A549 treated with AZD9567 at 1 μM for 4 hours (cell line): ENCODE results near the gene MEA1. TPM values are rescaled to one million over a fixed set of nuclear protein-coding genes. Genes with fewer than 3 reads are reported as not detected.

Experiments used
- total RNA-seq: library from RNA; stranded (reverse); fragments of 200-300 nt; extraction: Qiagen RNA extraction; gene quantifications from 5 replicates; pipeline ENCODE4 v1.2.3, GENCODE V29; 2022; ENCODE audit not compliant: insufficient read depth

MEA1 gene
- 84.2 to 98.3 TPM (median 93.7 TPM) in 5 replicates for total RNA-seq

DNA sequence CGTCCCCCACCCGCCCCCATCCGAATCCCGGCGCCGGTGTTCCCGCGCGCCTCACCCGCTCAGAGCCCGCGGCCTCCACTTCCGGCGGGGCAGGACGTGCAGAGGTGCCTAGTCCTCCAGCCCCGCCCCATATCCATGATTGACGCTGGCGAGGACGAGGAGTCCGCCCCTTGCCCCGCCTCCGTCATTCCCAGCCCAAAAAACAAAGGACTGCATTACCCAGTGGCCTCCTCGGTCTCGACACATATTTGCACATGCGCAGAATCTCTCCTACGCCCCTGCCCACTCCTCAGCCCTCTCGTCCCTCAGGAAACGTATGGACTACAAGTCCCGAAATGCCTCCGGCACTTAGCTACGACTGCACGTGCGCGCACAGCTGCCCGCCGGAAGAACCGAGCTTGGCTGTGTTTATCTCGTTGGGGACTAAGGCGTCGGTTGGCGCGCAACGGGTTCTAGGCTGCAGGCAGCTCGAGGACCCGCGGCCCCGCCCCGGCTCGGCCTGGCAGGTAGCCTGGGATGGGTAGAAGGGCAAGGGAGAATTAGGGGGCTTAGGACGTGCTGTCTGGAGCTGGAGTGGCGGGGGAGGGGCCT lies at the start of gene MEA1, which contains the start of gene KLHDC3:
Gene MEA1, minus strand, starts transcription at position 104 of the 591 bp plus-strand sequence. CDS start 133 bp downstream, outside the sequence.
Gene KLHDC3, plus strand, starts transcription at position 407 of the 591 bp plus-strand sequence. CDS start 2,944 bp downstream, outside the sequence.

DNA sequence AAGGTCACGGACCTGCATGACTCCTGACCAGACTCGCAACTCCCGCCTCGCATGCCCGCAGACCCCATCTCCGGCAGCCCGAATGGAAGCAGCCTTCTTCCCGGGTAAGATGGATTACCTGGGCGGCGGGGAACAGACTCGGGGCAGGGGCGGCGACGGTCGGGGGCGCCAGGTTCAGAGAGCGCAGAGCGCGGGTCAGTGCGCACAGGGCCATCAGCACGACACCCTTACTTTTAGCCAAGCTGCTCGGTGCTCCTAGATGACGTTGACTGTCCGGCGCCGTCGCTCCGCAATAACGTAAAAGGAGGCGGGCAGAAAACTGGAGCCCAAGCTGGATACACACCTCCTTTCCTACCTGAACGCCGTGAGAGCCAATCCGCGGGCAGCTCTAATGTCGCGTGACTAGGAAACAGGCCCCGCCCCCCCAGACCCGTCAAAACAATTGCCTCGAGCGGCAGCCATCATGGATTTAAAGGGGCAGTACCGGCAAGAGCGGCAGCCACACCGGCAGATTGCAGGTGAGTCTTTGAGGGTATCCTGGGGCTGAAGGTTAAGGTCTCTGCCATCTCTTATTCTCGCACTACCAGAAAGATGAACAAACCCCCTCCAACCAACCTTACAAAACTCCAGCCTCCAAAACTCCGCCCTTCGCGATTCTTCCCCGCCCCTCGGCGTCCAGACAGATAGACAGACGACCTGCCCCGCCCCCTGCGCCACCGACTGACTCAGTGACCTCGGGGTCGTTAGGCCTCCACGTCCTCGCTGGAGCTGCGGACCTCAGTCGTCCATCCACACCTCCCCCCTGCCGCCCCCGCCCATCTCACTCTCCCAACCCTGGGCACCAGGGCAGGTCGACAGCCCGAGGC lies 45.7 kb upstream of the MEA1 start, which contains the start of the genes KLC4 and MRPL2:
Gene KLC4, plus strand, starts transcription at position 464 of the 866 bp plus-strand sequence. CDS start 1,705 bp downstream, outside the sequence.
Gene MRPL2, minus strand, starts transcription at position 267 of the 866 bp plus-strand sequence. Its CDS starts 53 bp downstream, at position 214.

DNA sequence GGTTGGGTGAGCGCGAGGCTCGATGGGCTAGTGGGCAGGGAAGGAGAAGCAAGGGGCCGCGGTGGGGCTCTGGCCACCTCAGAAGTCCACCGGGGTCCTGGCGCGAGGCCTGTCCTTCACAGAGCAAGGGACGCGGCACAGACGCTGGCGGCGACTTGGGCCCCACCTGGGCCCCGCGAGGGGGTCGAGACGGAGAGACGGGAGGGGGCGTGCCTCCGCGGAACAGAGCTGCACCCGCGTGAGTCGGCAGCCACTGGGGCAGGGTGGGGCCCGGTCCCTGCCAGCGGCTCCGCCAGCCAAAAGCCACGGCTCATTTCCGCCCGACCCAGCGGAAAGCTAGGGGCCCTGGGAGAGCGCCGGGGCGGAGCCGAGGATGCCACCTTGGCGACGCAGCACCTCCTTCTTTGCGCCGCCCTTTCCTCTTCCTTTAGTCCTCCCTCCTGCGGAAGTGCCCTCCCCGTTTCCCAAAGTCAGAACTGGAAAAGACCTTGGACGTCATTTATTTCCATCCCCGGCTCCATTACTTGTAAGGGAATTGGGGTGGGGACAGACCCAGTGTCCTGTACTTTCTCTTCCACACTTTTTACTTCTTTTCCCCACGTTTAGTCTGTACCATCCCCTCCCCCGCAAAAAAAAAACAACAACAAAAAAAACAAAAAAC lies 39.9 kb upstream of the MEA1 start, which contains the start of gene CUL7:
Gene CUL7, minus strand, starts transcription at position 307 of the 661 bp plus-strand sequence. CDS start 1,063 bp downstream, outside the sequence.

DNA sequence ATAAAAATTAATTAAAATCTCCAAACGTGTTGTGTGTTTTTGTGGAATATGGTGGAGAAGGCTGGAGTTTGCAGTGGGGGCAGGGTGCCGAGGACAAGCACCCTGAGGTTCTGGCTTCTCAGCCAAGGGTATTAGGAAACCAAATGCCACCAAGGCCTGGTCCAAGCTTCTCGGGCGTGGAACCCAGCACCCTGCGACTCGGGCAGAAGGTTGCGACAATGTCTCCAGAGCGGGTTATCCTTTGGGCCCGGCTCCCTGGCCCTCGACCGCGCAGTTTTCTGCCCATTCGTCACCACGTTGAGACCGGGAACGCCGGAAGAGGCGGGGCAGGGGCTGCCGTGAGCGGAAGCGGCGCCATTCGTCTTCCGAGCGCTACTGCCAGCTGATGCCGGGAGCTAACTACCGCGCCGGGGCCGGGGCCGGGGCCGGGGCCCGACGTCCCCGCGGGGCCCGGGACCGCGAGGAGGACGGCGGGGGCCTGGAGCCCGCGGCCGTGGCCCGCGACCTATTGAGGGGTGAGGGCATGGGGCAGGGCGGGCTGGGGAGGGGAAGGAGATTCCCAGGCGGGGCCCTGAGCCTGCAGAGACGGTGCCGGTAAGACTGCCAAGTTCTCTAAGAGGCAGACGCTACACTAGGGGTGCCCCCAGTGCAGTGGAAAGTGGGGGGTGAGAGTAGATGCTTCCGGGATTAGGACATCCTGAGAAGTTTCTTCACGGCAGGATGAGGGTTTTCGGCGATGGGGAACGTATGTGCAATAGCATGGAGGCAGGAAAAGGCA lies 7.7 kb upstream of the MEA1 start, which contains the start of gene RRP36:
Gene RRP36, plus strand, starts transcription at position 354 of the 778 bp plus-strand sequence. Its CDS starts 32 bp downstream, at position 386.

DNA sequence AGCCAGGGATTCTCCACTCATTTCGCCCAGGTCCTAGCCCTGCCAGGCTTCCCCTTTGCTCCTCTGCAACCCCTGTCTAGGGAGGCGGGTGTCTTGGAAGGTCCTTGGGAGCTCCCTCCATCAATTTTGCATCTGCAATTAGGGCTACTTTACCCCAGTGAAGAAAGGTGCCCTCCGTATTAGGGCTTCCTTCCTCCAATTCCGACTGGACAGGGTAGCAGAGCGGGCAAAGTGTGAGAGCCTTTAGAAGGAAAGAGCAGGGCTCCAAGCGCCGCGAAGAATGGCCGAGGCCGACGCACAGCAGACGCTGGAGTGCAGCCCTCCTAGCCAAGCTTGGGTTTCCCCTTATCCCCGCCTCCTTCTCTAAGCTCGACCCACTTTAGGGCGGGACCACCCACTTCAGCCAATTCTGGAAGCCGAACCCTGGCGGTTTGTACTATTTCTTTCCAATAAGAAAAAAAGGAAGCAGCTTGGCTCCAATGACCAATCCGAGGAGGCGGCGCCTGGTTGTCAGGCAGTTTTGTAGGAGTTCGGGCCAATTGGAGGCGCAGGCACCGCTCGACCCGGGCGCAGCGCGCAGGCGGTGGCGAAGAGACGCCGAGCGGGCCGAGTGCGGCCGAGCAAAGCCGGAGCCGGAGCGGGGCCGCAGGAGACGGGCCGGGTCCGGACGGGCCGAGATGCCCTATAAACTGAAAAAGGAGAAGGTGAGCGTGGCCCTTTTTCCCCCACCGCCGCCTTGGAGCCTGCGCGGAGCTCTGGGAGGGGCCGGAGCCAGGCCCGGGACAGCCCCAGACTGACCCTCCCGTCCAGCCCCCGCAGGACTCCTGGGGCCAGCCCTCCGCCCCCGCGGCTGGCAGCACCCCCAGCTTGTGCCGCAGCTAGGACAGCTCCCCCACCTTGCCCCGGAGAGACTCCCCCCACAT lies 29.5 kb downstream of the MEA1 start, which contains the start of gene PPP2R5D:
Gene PPP2R5D, plus strand, starts transcription at position 570 of the 923 bp plus-strand sequence. Its CDS starts 108 bp downstream, at position 678.

DNA sequence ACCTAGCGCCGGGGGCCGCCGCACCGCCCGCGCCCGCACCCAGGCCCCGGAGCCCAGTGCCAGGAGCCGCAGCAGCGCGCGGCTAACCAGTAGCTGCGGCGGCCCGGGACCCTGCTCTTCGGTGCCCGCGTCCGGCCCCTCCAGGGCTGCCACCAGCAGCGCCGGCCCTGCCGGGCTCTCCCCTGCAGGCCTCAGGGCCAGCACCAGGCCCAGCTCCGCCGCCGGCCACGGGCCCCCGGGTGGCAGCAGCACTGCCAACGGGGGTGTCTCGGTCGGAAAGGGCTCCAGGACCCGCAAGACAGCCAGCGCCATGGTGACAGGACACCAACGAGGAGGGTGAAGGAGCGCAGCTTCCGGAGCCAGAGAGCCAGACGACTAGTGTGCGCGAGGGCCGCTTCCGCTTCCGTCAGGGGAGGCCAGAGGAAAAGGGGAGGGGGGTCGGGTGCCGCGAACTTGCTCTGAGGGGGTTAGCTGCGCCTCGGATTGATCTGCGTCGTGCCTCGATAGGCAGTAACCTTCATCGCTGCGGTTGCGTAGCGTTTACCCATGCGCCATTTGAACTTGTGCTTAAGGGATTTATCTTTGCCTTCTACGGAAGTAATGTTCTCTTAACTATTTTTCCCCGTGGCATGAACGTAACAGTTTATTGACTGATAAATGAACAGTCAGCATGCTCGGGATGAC lies 34.8 kb downstream of the MEA1 start, which contains the start of gene PEX6:
Gene PEX6, minus strand, starts transcription at position 343 of the 684 bp plus-strand sequence. Its CDS starts 31 bp downstream, at position 312.

Other genes starting within 250 kb of the MEA1 start
- gene BICRAL, start 231.9 kb downstream of the MEA1 start, total RNA-seq = 2.1 to 3.4 TPM (median 2.6 TPM) in 5 replicates
- gene RPL7L1, start 134.3 kb downstream of the MEA1 start, total RNA-seq = 63.2 to 88.2 TPM (median 65.6 TPM) in 5 replicates
- gene PTCRA, start 97.9 kb downstream of the MEA1 start, total RNA-seq = not detected in 5 replicates
- 30.9 to 44.1 TPM (median 40.6 TPM) in 5 replicates for gene CNPY3, start 84.5 kb downstream of the MEA1 start, total RNA-seq
- 0.13 to 0.22 TPM (median 0.16 TPM) in 4 of 5 replicates, not detected in the other for gene GNMT, start 53.2 kb downstream of the MEA1 start, total RNA-seq
- 6.8 to 9.0 TPM (median 8.8 TPM) in 5 replicates for gene PEX6, start 34.8 kb downstream of the MEA1 start, total RNA-seq
- 24.4 to 30.2 TPM (median 25.9 TPM) in 5 replicates for gene PPP2R5D, start 29.4 kb downstream of the MEA1 start, total RNA-seq
- 26.1 to 33.2 TPM (median 28.5 TPM) in 5 replicates for gene KLHDC3, start 303 bp upstream of the MEA1 start, total RNA-seq
- 67.4 to 78.5 TPM (median 71.4 TPM) in 5 replicates for gene RRP36, start 7.7 kb upstream of the MEA1 start, total RNA-seq
- gene CUL7, start 39.9 kb upstream of the MEA1 start, total RNA-seq = 5.6 to 8.5 TPM (median 7.8 TPM) in 5 replicates
- gene MRPL2, start 45.5 kb upstream of the MEA1 start, total RNA-seq = 60.2 to 69.4 TPM (median 62.1 TPM) in 5 replicates
- 4.8 to 7.7 TPM (median 6.4 TPM) in 5 replicates for gene KLC4, start 45.7 kb upstream of the MEA1 start, total RNA-seq
- gene PTK7, start 62.4 kb upstream of the MEA1 start, total RNA-seq = 4.4 to 12.7 TPM (median 5.0 TPM) in 5 replicates
- gene SRF, start 157.3 kb upstream of the MEA1 start, total RNA-seq = 13.9 to 16.8 TPM (median 16.4 TPM) in 5 replicates
- 6.1 to 9.7 TPM (median 9.2 TPM) in 5 replicates for gene CUL9, start 168.2 kb upstream of the MEA1 start, total RNA-seq
- gene DNPH1, start 215.5 kb upstream of the MEA1 start, total RNA-seq = 54.2 to 100.0 TPM (median 95.4 TPM) in 5 replicates
- 0.03 to 0.06 TPM (median 0.05 TPM) in 4 of 5 replicates, not detected in the other for gene TTBK1, start 229.5 kb upstream of the MEA1 start, total RNA-seq